ENCODE data around the gene SLC13A3.

Gene SLC13A3

DNA sequence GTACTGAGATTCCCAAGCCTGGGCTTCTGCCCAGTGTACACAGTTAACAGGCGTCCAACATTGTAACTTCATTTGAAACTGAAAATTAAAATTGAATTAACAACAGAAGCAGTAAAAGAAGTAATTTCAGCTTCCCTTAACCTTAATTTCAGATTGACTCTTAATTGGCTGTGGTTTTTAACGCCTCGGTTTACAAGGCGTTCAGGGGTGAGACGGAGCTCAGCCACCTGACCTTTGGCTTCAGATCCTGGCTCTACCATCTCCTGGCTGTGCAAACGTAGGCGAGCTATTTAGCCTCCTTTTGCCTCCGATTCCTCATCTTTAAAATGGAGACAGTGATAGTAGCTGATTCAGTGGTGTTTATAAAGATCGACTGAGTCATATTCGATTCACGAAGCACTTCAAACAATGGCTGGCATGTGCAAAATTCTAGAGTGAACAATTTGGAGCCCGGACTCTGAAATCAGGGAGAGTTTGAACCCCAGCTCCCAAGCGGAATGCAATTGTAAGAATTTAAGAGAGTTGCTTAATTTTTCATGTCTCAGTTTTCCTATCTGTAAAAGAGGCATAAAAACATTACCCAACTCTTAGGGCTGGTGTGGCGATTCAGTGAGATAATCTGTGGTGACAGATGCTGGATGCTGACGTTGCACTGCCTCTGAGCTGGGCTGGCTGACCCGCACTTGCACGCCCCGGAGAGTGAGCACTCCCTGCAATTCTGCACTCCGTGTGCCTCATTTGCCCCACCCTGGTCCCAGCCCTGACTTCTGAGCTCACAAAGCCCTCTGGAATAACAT lies 77.3 kb downstream of the SLC13A3 start:
- DNase-seq, result no peak

DNA sequence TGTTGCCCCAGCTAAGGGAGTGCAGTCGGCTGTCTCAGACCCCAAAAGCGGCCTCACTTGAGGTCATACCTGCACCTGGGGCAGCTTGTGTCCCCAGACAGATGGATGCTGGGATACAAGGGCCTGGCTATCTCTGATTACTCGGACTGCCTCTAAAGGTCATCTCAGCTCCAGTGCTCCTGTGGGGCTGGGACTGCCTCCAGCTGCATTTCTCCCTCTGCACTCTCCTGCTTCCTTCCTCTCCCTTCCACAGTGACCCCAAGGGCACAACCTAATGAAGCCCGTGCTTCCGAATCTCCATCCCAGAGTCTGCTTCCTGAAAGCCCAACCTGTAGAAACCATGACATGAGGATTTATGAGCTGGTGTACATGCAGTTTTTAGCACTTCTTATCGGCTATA lies 78.0 kb downstream of the SLC13A3 start:
- no peak for DNase-seq

DNA sequence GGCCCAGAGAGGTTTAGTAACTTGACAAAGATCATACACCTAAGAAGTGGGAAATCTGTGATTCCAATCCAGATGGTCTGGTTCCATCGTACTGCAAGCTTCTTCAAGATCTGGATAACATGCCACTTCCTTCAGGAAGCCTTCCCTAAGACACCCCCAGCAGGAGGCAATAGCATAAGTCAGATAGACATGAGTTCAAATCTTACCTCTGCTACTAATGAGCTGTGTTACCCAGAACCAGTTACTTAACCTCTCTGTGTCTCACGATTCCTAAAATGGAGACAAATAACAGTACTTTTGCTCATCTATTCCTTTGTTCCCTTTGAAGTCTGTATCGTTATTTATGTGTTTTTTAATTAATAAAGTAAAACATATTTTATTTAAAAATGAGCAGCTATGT lies 78.5 kb downstream of the SLC13A3 start:
- DNase-seq, result no peak

DNA sequence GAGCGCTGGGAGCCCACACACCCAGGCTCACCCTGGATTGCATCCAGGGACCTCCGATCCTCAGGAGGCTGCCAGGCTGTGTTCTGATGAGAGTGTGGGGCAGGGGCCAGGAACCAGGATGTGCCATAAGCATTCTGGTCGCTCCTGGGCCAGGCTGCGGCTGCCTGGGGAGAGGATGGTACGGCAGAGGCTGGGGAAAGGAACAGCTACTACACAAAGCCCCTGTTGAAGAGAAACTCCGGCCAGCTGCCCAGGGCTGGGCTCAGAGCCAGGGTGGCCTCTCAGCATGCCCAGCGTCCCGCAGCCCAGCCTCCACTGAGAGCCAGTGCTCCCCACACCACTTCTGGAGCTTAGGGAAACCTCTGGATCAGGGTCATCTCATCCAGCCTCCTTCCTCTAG lies 79.1 kb downstream of the SLC13A3 start:
- no peak for DNase-seq

DNA sequence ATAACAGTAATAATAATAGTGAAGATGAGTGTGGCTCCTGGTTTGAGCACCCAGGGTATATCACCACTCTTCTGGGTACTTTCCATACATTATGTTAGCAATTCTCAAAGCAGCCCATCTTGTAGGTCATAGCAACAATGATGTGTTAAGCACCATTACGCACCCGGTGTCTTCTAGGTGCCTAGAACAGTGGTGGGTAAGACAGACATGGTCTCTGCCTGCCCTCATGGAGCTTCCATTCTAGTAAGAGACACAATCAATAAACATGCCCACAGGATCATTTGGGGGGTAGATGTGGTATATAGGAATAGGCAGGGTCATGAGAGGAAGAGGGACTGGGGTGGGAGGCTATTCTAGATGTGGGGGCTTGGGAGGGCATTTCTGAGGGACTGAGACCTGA lies 79.8 kb downstream of the SLC13A3 start:
- no peak for DNase-seq

DNA sequence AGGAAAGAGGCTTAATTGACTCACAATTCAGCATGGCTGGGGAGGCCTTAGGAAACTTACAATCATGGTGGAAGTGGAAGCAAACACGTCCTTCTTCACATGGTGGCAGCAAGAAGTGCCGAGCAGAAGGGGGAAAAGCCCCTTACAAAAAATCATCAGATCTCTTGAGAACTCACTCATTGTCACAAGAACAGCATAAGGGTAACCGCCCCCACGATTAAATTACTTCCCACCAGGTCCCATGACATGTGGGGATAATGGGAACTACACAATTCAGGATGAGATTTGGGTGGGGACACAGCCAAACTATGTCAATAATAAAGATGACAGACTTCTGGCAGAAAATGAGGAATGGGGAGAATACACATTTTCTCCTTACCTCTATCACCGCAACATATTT lies 80.3 kb downstream of the SLC13A3 start:
- DNase-seq, result no peak

DNA sequence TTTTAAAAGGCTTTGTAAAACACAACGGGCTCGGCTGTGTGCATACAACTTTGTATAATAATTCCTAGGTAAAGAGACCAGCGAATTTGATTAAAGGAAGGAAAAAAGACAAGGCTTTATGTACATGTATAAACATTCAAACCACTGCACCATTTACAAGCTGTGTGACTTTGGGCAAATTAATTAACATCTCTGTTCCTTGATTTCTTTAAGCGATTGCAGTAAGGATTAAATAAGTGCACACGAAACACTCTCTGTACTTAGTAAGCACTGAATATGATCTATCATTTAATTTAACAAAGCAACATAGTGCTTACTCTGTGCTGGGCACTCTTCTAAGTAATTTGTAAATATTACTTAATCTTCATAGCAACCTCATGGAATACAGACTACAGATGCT lies 81.3 kb downstream of the SLC13A3 start:
- no peak for DNase-seq

DNA sequence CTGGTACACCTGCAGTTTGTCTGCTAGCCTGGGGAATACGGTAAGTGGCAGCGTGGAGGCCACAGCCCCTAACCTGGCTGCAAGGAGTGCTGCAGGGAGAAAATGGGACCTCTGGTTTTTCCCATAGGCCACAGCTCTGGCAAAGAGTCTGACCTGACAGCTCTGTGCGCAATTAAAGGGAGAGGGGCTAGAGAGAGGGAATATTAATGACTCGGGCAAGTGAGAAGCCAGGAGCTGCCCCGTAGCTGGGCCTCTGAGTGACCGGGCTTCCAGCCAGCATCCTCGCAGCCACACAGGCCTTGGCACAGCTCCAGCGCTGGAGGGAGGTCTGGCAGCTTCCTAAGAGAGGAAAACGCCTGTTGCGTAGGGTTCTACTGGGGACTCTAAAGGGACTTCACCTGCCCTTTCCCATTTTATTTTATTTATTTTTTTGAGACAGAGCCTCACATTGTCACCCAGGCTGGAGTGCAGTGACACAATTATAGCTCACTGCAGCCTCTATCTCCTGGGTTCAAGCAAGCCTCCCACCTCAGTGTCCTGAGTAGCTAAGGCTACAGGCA lies 82.6 kb downstream of the SLC13A3 start:
- DNase-seq, result no peak

DNA sequence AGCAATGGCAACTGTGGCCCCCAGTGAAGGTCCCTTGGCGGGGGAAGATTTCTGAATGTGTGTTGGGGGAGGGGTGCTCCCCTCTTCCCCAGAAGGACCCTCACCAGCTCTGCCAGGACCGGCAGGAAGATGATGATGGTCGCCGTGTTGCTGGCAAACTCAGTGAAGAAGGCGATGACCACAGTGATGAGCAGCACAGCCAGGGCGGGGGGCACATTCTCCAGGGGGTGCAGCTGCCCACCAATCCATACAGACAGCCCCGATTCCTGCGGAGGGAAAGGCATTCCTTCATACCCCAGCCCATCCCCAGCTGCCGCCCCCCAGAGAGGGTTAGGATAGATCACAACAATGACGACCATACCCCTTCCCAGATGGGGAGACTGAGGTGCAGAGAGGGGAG lies 85.1 kb downstream of the SLC13A3 start:
- DNase-seq, result no peak

DNA sequence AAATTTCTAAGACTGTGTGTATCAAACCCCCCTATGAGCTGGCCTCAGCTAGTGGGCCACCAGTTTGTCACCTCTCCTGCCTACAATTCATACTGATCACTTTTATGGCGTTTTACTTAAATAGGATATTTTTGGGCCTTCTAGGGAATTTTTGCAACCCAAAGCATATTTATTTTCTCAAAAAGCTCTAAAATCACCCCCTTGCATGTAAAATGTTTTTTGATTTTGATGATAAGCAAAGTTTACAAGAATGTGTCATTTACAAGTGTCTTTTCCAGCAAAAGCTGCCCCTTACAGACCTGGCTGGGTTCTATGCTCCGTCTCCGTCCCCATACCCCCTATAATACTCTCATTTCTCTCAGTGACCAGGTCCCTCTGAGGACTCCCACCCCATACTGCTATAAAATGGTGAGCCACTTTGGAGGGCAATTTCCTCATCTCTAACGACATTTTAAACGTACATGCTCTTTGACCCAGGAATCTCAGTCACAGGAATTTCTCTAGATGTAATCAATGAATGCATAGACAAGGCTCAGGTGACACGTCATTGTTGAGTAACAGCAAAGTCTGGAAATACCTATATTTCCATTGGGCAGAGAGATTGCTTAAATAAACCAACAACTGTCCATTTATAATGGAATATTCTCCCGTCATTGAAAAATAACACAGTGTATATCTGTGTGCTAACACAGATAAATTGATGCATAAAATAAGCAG lies 86.9 kb downstream of the SLC13A3 start:
- DNase-seq, result no peak

DNA sequence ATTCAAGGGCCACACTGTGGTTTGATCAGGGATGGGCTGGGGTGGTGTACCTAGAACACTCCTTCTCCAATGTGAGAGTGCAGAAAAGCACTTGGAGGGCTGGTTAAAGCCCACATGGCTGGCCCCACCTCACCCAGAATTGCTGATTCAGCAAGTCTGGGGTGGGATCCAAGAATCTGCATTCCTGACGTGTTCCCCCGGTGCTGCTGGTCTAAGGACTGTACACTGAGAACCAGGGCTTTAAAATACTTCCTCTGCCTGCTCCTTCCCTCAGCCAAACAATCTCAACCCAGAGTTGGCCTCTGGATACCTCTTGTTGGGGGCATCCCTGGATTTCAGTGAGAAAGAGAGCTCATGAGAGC lies 87.4 kb downstream of the SLC13A3 start:
- DNase-seq, result no peak

DNA sequence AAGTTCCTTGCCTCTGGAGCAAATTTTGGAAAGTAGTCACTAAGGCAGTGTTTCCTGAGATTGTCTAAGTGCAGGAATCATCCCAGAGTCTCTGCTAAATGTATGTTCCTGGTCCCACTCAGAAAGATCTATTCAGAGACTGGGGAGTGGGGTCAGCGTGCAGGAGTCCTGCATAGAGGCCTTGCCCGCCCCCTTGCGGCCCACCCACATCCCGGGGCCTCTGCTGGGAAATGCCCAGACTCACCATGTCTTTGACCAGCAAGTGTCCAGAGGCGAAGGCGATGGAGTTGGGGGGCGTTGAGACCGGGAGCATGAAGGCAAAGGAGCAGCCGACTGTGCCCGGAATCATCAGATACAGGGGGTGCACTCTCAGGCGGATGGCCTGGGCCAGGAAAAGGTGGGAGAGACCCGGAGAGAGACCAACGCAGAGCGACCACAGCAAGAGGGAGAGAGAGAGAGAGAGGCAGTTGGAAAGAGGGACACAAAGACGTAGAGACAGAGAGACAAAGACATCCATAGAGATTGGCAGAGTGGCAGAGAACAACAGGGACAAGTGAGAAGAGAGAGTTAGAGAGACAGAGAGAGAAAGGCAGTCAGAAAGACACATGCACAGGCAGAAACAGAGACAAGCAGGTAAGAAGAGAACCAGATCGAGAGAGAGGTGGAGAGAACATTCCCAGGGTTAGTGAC lies 87.9 kb downstream of the SLC13A3 start:
- no peak for DNase-seq

DNA sequence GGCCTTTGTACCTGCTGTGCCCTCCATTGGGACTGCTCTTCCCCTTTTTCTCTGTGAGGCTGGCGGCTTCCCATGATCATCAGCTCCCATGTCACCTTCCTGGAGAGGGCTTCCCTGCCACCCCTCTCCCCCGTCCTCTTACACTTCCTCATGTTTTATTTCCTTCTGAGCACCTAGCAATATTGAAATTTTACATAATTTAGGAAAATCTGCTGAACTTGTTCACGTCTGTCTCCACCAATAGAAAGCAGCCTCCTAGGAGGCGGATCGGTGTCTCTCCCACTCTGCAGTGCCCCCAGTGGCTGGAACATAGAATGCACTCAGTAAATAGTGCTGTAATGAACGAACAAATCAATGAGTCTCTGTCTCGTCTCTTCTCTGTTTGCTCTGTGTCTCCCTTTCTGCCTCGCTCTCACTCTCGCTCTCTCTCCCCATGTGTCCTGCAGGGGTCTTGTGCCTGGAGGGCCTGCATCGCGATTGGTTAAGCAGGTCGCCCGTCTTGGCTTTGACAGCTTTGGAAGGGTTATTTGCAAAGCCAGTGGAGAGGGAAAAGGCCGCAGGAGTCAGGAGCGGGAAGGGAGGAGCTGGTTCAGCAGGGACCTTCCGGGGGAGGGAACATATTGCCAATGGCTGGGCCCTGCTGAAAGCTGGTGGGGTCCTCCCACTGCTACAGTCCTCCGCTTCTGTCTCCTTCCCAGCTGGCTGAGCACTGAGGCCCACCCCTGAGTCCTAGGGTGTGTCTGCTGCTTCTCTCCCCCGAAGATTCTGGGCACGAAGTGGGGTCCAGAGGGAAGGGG lies 88.7 kb downstream of the SLC13A3 start:
- peak; percentile 38 for DNase-seq

DNA sequence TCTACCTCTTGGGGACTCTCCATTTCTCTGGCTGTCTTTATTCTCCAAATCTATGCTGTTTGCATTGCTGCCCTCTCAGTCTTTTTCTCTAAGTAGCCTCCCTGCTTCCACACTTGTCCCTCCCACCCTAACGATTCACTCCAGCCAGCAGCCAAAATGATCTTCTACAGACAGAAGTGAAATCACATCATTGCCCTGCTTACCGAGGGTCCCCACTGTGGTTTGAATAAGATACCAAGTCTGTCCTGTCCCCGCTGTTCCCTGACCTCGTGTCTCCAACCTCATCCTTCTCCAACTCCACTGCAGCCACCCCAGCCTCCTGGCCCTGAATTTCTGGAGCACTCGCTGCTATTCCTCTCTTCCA lies 89.3 kb downstream of the SLC13A3 start:
- no peak for DNase-seq

DNA sequence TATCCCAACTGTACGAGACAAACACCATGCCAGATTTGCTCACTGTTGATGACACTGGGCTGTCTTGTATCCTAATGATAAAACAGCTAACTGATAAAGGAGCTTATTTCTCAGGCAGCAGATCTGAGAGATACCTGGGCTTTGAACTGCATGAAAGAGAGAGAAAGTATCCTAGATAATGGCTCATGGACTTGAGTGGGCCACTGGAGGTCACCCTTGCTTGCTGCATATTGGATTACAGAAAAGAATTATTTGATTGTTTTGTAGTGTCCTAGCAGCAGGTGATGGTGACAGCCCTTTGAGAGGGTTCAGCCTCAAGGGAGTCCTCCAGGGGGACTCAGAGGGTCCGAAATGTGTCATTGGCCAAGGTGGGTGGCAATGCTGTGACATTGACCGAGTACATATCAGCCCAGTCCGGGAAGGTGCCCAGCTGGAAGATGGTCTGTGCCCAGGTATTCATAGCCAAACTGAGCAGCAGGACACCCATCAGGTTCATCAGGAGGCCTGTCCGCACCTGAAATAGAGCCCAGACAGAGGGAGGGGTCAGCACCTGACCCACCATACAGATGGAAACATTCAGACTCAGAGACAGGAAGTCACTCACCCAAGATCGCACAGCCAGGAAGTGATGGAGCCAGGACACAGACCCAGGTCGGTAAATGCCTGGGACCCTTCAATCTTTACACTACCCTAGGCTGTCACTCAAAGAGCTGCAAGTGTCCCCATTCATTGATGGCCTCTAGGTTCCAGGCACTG lies 91.4 kb downstream of the SLC13A3 start:
- no peak for DNase-seq

DNA sequence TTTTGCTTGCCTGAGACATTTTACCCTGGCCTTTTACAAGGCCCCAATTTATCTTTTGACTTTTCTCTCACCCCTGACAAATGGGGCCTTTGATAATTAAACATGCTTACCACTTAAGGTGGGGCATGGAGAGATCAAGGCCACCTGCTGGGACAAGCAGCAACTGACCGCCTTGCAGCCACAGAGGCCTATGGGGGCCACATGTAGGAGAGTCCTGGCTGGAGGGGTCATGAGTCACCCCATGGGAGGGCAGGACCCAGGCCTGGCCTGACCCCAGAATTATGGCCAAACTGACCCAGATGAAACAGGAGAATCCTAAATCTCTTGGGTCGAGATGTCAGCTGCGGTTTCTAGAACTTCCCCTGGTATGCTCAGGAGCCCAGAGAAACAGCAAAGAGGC lies 92.3 kb downstream of the SLC13A3 start:
- no peak for DNase-seq

DNA sequence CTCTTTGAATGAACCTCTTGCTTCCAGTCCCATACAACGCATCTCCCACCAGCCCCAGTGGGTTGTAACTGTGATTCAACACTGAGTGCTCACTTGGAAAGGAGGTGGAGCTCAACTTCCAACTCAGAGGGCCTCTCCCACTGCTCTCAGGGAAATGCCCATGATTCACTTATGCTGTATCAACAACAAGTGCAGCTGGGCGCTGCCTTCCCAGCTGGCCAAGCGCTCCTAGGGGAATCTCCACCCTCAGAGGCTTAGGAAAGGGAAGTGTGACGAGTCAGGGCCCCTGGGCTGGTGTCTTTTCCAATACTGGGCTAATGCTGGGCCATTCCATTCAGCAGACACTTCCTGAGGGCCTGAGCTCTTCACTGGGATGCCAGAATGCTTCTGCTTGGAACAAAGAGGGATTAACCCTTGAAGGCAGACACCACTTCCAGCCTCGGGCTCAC lies 92.7 kb downstream of the SLC13A3 start:
- no peak for DNase-seq

DNA sequence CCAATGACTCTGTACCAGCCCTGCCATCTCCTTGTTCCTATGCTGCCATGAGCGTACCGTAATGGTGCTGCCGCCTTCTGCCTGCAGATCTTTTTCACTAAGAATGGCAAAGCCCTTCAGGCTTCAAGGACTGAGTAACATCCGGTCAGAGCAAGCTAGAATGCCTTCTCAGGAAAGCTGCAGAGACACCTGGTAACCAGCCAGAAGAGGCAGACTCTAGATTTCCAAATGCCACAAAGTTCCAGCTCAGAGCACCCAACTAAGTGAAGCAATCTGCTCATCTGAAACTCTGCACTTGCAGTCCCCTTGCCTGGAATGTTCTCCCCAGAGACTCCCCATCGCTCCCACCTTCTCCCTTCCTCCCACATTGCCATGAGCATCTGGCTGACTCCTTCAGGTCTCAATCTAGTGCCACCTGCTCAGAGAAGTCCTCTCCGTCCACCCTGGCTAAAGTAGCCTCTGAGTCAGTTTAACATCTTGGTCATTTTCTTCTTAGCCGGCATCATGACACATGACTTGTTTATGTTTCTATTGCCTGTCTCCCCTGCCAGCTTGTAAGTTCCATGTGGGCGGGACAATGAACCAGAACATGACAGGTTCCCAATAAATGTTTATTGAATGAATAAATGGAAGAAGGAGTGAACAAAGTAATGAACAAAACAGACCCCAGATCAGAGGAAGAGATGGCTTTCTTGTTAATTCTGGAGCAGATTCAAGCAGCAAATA lies 93.9 kb downstream of the SLC13A3 start:
- no peak for DNase-seq

DNA sequence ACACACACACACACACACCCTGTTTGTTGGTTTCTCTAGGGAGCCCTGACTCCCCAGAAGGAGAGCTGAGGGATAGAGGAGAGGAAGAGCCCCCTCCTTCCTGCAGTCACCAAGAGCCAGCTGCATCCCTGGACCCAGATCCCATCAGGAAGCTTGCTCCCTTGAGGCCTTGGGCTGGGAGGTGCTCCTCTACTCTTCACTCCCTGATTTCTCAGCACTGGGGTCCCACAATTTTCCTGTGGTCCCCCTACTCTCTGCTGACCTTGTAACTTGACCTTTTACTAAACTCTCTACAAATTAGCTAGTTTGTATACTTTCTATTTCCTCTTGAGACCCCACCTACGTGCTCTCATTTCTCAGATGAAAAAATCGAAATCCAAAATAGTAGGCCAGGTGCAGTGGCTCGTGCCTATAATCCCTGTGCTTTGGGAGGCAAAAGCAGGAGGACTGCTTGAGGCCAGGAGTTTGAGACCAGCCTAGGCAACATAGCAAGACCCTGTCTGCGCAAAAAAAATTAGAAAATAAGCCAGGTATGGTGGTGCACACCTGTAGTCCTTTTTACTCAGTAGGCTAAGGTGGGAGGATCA lies 95.8 kb downstream of the SLC13A3 start:
- DNase-seq, result no peak

DNA sequence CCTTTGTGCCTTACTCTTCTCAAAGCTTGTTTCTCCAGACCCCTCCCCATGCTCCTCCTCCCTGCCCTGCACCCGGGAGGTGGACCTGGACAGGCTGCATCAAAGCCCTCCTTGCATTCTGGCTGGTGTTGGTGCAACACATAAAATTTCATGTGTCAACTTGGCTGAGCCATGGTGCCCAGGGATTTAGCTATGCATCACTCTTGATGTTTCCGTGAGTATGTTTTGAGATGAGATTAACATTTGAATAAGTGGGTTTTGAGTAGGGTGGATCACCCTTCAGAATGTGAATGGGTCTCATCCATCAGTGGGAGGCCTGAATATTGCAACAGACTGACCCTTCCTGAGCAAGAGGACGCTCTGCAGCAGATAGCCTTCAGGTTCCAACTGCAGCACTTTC lies 96.4 kb downstream of the SLC13A3 start:
- no peak for DNase-seq

DNA sequence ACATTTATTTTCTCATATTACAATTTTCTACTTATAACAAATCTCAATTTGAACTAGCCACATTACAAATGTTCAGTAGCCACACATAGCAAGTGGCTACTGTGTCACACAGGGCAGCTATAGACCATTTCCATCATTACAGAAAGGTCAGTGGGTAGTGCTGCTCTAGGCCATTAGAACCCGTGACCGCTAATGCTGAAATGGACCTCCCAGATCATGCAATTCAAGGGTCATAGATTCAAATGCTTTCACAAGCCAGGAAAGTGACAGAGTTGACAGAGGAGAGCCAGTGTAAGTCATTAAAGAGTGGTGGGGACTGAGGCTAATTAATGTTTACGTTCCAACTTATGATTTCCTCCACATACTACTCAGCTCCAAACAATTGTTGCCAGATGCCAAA lies 97.3 kb downstream of the SLC13A3 start:
- no peak for DNase-seq

Data from SIG-M5 (cell line).